ENCODE measurements around the gene RARG.

GRCh38 chr12:53236443-53237111 lies 4.6 kb upstream of the RARG start:
- TF ChIP-seq, protein P1, sequence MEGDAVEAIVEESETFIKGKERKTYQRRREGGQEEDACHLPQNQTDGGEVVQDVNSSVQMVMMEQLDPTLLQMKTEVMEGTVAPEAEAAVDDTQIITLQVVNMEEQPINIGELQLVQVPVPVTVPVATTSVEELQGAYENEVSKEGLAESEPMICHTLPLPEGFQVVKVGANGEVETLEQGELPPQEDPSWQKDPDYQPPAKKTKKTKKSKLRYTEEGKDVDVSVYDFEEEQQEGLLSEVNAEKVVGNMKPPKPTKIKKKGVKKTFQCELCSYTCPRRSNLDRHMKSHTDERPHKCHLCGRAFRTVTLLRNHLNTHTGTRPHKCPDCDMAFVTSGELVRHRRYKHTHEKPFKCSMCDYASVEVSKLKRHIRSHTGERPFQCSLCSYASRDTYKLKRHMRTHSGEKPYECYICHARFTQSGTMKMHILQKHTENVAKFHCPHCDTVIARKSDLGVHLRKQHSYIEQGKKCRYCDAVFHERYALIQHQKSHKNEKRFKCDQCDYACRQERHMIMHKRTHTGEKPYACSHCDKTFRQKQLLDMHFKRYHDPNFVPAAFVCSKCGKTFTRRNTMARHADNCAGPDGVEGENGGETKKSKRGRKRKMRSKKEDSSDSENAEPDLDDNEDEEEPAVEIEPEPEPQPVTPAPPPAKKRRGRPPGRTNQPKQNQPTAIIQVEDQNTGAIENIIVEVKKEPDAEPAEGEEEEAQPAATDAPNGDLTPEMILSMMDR (IDR thresholded peaks at IDR 0.05) = no peak
- TF ChIP-seq POLR2A (IDR thresholded peaks at IDR 0.05) (no peak), POLR2AphosphoS5 (IDR thresholded peaks at IDR 0.05; ENCODE audit: insufficient read depth in 1 of 2, low read depth in 1 of 2) (no peak)
